Tibial artery (tissue), 4 donors: ENCODE measurements around the gene CSNK1E.

Experiments used
- DNase-seq, 2 donors: peaks; one replicate each; pipeline ENCODE4 v3.0.0-alpha.2; 2019
- H3K27ac ChIP-seq, 2 donors: fragments of 200-600 bp; sonication (generic) in 1 of 2; 1 replicate in 1 of 2; 2 replicates in 1 of 2; pipeline ENCODE4 v1.5.1; 2018 to 2019; ENCODE audit warnings: mild to moderate bottlenecking in 1 of 2
- H3K27me3 ChIP-seq, 2 donors: fragments of 200-600 bp; sonication (generic) in 1 of 2; one replicate each; pipeline versions ENCODE4 v1.5.1 to v1.6.0; 2016 to 2019
- H3K36me3 ChIP-seq, 3 donors: fragments of 200-600 bp; sonication (generic) in 2 of 3; one replicate each; pipeline ENCODE4 v1.5.1; 2016 to 2019; ENCODE audit warnings: mild to moderate bottlenecking in 2 of 3
- H3K4me1 ChIP-seq, 4 donors: fragments of 200-600 bp; sonication (generic) in 2 of 4; 1 replicate in 3 of 4; 2 replicates in 1 of 4; pipeline ENCODE4 v1.5.1; 2016 to 2019
- H3K4me3 ChIP-seq, 2 donors: fragments of 200-600 bp; sonication (generic) in 1 of 2; 1 replicate in 1 of 2; 2 replicates in 1 of 2; pipeline ENCODE4 v1.5.1; 2018 to 2019; ENCODE audit warnings: mild to moderate bottlenecking in 2 of 2
- H3K9me3 ChIP-seq, 3 donors: fragments of 200-600 bp; sonication (generic) in 1 of 3; one replicate each; pipeline ENCODE4 v1.5.1; 2016 to 2019
- intact Hi-C: fragments of 100-400 bp; cut with DNase I; formaldehyde crosslinking; loops from one replicate; pipeline ENCODE4 v1.15.0; 2023; ENCODE audit warnings: low total_unique reads
- TF ChIP-seq, protein P1 (sequence below), 2 experiments: fragments of 200-600 bp in 1 of 2; fragments of 450-650 bp in 1 of 2; IDR thresholded peaks; one replicate each; pipeline ENCODE4 v1.5.1; 2017 to 2019; ENCODE audit warnings: antibody characterized with exemption in 2 of 2, mild to moderate bottlenecking in 1 of 2, moderate library complexity in 1 of 2

CSNK1E gene

DNA sequence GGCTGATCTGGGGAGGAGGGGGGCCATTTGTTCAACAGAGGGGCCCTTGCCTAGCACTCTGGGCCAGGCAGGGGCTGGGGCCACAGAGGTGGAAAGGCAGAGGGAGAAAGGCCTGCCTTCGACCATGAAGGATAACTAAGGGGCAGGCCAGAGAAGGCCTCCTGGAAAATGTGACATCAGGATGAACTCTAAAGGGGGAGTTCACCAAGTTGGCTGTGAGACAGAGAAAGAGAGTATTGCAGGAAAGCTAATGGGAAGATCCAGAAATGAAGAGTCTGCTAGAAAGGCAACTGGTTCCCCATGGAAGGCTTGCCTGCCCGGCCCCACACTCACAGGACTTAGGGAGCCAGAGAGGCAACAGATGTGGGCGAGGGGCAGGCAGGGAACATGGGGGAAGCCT, 16.3 kb downstream of the CSNK1E start:
- no peak overlapping the region for H3K27ac ChIP-seq

DNA sequence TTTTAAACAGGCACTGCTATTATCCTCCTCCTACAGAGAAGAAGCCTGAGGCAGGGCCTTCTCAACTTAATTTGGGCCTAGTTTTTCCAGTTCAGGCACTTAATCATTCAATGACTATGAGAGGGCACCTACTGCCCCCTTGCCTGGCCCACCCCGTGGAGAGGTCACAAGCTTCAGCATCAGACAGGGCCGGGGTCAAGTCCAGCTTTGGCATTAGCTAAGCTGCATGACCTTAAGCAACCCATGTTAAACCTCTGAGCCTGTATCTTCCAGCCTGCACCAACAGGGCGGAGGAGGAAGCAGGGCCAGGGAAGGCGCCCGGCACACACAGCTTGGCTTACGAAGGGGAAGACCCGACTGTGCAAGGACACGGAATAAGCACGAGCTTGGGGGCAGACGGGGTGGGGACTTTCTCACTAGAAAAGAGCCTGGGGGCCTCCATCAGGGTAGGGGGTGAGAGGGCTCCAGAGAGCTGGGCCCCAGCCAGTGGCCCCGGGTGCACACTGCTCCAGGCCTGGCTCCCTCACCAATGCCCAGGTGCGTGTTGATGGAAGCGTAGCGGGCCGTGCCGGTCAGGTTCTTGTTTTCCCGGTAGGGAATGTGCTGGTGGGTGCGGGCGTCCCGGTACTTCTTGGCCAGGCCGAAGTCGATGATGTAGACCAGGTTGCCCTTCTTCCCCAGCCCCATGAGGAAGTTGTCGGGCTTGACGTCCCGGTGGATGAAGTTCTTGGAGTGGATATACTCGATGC, 16.9 kb downstream of the CSNK1E start:
- no peak for DNase-seq
- TF ChIP-seq, protein P1, sequence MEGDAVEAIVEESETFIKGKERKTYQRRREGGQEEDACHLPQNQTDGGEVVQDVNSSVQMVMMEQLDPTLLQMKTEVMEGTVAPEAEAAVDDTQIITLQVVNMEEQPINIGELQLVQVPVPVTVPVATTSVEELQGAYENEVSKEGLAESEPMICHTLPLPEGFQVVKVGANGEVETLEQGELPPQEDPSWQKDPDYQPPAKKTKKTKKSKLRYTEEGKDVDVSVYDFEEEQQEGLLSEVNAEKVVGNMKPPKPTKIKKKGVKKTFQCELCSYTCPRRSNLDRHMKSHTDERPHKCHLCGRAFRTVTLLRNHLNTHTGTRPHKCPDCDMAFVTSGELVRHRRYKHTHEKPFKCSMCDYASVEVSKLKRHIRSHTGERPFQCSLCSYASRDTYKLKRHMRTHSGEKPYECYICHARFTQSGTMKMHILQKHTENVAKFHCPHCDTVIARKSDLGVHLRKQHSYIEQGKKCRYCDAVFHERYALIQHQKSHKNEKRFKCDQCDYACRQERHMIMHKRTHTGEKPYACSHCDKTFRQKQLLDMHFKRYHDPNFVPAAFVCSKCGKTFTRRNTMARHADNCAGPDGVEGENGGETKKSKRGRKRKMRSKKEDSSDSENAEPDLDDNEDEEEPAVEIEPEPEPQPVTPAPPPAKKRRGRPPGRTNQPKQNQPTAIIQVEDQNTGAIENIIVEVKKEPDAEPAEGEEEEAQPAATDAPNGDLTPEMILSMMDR (IDR thresholded peaks at IDR 0.05) = no peak
- Histone ChIP-seq H3K4me3 (no peak overlapping the region), H3K36me3 (peaks cover 73 to 82% (median 81%) of the 10 kb centered on the region in 3 donors), H3K4me1 (peaks cover 0 to 52% (median 23%) of the 10 kb centered on the region in 4 donors), H3K27me3 (no peaks in the 10 kb centered on the region), H3K27ac (no peak overlapping the region), H3K9me3 (no peaks in the 10 kb centered on the region)
- intact Hi-C loops = no loop called here

More for the DNA sequence above, 16.3 kb downstream of the CSNK1E start:
- TF ChIP-seq, protein P1 (IDR thresholded peaks at IDR 0.05) = no peak
- Histone ChIP-seq H3K36me3 (peaks cover 67 to 77% (median 76%) of the 10 kb centered on the region in 3 donors), H3K9me3 (no peaks in the 10 kb centered on the region), H3K4me1 (peaks cover 0 to 57% (median 29%) of the 10 kb centered on the region in 4 donors), H3K4me3 (no peak overlapping the region), H3K27me3 (no peaks in the 10 kb centered on the region)
- DNase-seq = no peak
- intact Hi-C loops = no loop called here

DNA sequence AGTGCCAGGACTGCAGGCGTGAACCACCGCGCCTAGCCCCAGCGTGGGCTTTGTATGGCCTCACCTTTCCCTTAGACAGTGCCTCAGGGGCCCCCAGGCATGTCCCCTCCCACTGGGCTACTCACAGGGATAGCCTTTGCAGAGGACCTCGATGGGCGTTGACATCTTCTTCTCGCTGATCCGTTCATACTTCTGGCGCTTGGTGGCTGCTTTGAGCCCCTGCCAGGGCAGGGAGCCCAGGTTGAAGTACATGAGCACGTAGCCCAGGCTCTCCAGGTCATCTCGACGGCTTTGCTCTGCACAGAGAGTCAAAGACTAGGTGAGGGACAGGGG, 17.5 kb downstream of the CSNK1E start:
- intact Hi-C loops = no loop called here
- TF ChIP-seq, protein P1 (IDR thresholded peaks at IDR 0.05) = no peak
- H3K27ac ChIP-seq = no peak overlapping the region
- H3K36me3 ChIP-seq = peaks cover 79 to 89% (median 88%) of the 10 kb centered on the region in 3 donors
- no peaks in the 10 kb centered on the region for H3K9me3 ChIP-seq
- H3K4me3 ChIP-seq = no peak overlapping the region
- no peak for DNase-seq
- H3K4me1 ChIP-seq = peaks cover 0 to 53% (median 19%) of the 10 kb centered on the region in 4 donors
- no peaks in the 10 kb centered on the region for H3K27me3 ChIP-seq

DNA sequence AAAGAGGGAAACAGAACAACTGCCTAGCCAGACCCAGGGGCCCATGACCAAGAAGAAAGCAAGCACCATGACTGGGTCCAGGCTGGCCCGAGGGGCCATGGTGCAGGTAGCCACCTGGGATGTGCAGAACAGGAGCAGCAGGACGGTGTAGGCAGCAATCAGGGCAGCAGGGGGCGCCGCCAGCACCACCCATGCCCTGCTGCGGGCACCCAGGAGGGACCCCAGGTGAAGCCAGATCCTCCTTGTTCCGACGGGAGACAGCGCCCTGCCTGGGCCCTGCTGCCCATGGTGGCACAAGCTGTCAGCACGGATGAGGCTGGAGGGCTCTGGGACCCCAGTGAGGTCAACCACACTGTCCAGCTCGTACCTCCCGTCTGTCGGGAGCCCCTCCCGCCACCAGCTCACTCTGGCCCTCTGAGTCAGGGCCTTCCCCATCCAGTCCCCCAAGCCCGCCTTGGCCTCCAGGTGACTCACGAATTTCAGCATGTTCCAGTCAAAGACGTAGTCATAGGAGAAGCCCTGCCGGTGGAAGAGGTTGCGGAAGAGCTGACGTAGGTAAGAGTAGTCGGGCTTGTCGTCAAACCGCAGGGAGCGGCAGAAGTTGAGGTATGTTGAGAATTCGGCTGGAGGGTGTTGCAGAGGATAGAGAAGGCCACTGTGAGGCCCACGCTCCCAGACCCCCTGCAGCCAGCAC, 18.8 kb downstream of the CSNK1E start:
- no peak overlapping the region for H3K4me3 ChIP-seq
- peaks cover 0 to 41% (median 6%) of the 10 kb centered on the region in 4 donors for H3K4me1 ChIP-seq
- DNase-seq = no peak
- H3K36me3 ChIP-seq = peaks cover 92 to 100% (median 100%) of the 10 kb centered on the region in 3 donors
- no peaks in the 10 kb centered on the region for H3K27me3 ChIP-seq
- intact Hi-C loops = no loop called here
- no peak overlapping the region for H3K27ac ChIP-seq
- H3K9me3 ChIP-seq = no peaks in the 10 kb centered on the region
- TF ChIP-seq, protein P1 (IDR thresholded peaks at IDR 0.05) = no peak

- Histone ChIP-seq H3K27ac (no peak overlapping the region), H3K27me3 (no peaks in the 10 kb centered on the region), H3K36me3 (peaks cover 86 to 98% (median 96%) of the 10 kb centered on the region in 3 donors), H3K9me3 (no peaks in the 10 kb centered on the region), H3K4me3 (no peak overlapping the region), H3K4me1 (peaks cover 0 to 31% (median 0%) of the 10 kb centered on the region in 4 donors)
- intact Hi-C loops = no loop called here
- TF ChIP-seq, protein P1 (IDR thresholded peaks at IDR 0.05) = no peak
- no peak for DNase-seq
Measured at GRCh38 chr22:38296372-38296771, 20.9 kb downstream of the CSNK1E start.
